PC-3 (cell line): Measurements from ENCODE around the gene MAPKAP1. TPM values are rescaled to one million over a fixed set of nuclear protein-coding genes. Genes with fewer than 3 reads are reported as not detected.

ENCODE experiments used
- ATAC-seq: fragments of 200-7000 bp; cut with Tn5 transposase; 2 replicates; pipeline ENCODE4 v1.9.1; 2020; ENCODE audit warnings: mild to moderate bottlenecking, moderate library complexity
- BruUV-seq: library from RNA; stranded (reverse); fragments of 400-500 nt; replicated peaks from 2 replicates; lab custom pipeline; 2021; lab: Mats Ljungman, UMichigan
- CTCF ChIA-PET: fragments of 300-600 bp; sonication (Branson Sonifier 250); formaldehyde crosslinking; loops from one replicate; lab custom pipeline; 2022; ENCODE audit warnings: antibody characterized with exemption; lab: Charles Lee
- POLR2A ChIA-PET: fragments of 300-600 bp; sonication (Branson Sonifier 250); formaldehyde crosslinking; loops from one replicate; lab custom pipeline; 2022; ENCODE audit warnings: antibody characterized with exemption; ENCODE audit not compliant: unreplicated experiment; lab: Charles Lee
- DNase-seq: peaks from one replicate; pipeline ENCODE4 v3.0.0-alpha.2; 2015
- H2AFZ ChIP-seq: fragments of 300-600 bp; sonication (generic); 2 replicates; pipeline ENCODE4 v1.6.0; 2016; ENCODE audit warnings: antibody characterized with exemption, low read length
- H3F3A ChIP-seq: fragments of 300-600 bp; sonication (generic); one replicate; pipeline ENCODE4 v1.6.0; 2017; ENCODE audit warnings: antibody characterized with exemption, low read length, control low read depth, mild to moderate bottlenecking; ENCODE audit not compliant: unreplicated experiment
- H3K27ac ChIP-seq: fragments of 300-600 bp; sonication (generic); 2 replicates; pipeline ENCODE4 v1.5.1; 2016; ENCODE audit warnings: mild to moderate bottlenecking, low read length
- H3K27me3 ChIP-seq: fragments of 300-600 bp; sonication (generic); 2 replicates; pipeline ENCODE4 v1.6.1; 2016; ENCODE audit warnings: low read length, mixed read lengths
- H3K36me3 ChIP-seq: fragments of 300-600 bp; sonication (generic); 2 replicates; pipeline ENCODE4 v1.6.1; 2016; ENCODE audit warnings: low read depth, mixed run types, low read length, mixed read lengths
- H3K4me1 ChIP-seq: fragments of 300-600 bp; sonication (generic); 2 replicates; pipeline ENCODE4 v1.5.1; 2016; ENCODE audit warnings: low read length; ENCODE audit not compliant: insufficient read depth
- H3K4me2 ChIP-seq: fragments of 300-600 bp; sonication (generic); 2 replicates; pipeline ENCODE4 v1.6.0; 2016; ENCODE audit warnings: low read length
- H3K4me3 ChIP-seq: fragments of 300-600 bp; sonication (generic); 2 replicates; pipeline ENCODE4 v1.5.1; 2016; ENCODE audit warnings: mild to moderate bottlenecking, low read length, mixed read lengths
- H3K79me2 ChIP-seq: fragments of 300-600 bp; sonication (generic); 2 replicates; pipeline ENCODE4 v1.6.1; 2017; ENCODE audit warnings: low read length, mixed read lengths
- H3K9ac ChIP-seq: fragments of 300-600 bp; sonication (generic); 2 replicates; pipeline ENCODE4 v1.6.0; 2016; ENCODE audit warnings: mild to moderate bottlenecking, low read length
- H3K9me2 ChIP-seq: fragments of 300-600 bp; sonication (generic); replicated peaks from 2 replicates; pipeline ENCODE4 v1.6.1; 2016; ENCODE audit warnings: mixed run types, low read length, mixed read lengths
- H3K9me3 ChIP-seq: fragments of 300-600 bp; sonication (generic); 2 replicates; pipeline ENCODE4 v1.6.1; 2016; ENCODE audit warnings: low read length, mixed read lengths
- H4K20me1 ChIP-seq: fragments of 300-600 bp; sonication (generic); 2 replicates; pipeline ENCODE4 v1.6.1; 2016; ENCODE audit warnings: low read length, mixed read lengths
- EZH2 ChIP-seq: fragments of 300-600 bp; sonication (generic); IDR thresholded peaks from one replicate; pipeline ENCODE4 v1.6.1; 2017; ENCODE audit warnings: antibody characterized with exemption, mild to moderate bottlenecking, low read length; ENCODE audit not compliant: unreplicated experiment
- EZH2phosphoT487 ChIP-seq: fragments of 300-600 bp; sonication (generic); IDR thresholded peaks from 2 replicates; pipeline ENCODE4 v1.6.1; 2018; ENCODE audit warnings: mild to moderate bottlenecking, antibody characterized with exemption, low read length, borderline replicate concordance
- intact Hi-C: fragments of 100-400 bp; cut with micrococcal nuclease; formaldehyde crosslinking; loops from 2 replicates; pipeline ENCODE4 v1.9.0; 2023
- total RNA-seq: library from RNA; depleted of rRNA; stranded (reverse); fragments of >200 nt; gene quantifications from 2 replicates; pipeline ENCODE4 v1.2.3, GENCODE V29; 2014
- TF ChIP-seq, protein P1 (sequence below): fragments of 300-600 bp; sonication (generic); conservative IDR thresholded peaks from 2 replicates; pipeline ENCODE4 v1.5.1; 2017; ENCODE audit warnings: antibody characterized with exemption, low read depth, mild to moderate bottlenecking, low read length

The MAPKAP1 gene
- total RNA-seq, 1 experiment from 2014 or later, result 128 TPM

DNA sequence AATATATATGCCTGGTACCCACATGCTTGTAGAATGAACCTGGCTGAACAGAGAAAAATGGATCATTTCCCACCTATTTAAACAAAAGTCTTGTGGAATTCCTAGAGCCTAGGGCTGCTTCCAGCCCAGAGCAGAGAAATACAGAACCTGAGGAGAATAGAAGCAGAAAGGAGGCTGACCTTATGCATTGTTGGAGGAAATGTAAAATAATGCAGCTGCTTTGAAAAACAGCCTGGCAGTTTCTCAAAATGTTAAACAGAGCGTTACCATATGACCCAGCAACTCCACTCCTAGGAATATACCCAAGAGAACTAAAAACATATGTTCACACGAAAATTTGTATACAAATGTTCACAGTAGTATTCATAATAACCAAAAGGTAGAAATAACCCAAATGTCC lies 15.1 kb downstream of the MAPKAP1 start:
- Histone ChIP-seq H3K4me1 (no peaks in the 10 kb centered on the region), H3K27me3 (no peaks in the 10 kb centered on the region), H3F3A (no peaks in the 10 kb centered on the region), H2AFZ (no peak overlapping the region), H3K4me3 (no peak overlapping the region), H3K9me2 (no peaks in the 10 kb centered on the region), H3K9ac (no peak overlapping the region), H3K9me3 (no peaks in the 10 kb centered on the region), H3K27ac (no peak overlapping the region), H3K4me2 (no peak overlapping the region), H4K20me1 (no peaks in the 10 kb centered on the region), H3K79me2 (peaks cover 65% of the 10 kb centered on the region), H3K36me3 (no peaks in the 10 kb centered on the region)
- ChIA-PET CTCF (no interaction called here), POLR2A (no interaction called here)
- intact Hi-C loops, result no loop called here
- no TSS peak for BruUV-seq
- TF ChIP-seq EZH2 (no peak), EZH2phosphoT487 (no peak)
- TF ChIP-seq, protein P1, sequence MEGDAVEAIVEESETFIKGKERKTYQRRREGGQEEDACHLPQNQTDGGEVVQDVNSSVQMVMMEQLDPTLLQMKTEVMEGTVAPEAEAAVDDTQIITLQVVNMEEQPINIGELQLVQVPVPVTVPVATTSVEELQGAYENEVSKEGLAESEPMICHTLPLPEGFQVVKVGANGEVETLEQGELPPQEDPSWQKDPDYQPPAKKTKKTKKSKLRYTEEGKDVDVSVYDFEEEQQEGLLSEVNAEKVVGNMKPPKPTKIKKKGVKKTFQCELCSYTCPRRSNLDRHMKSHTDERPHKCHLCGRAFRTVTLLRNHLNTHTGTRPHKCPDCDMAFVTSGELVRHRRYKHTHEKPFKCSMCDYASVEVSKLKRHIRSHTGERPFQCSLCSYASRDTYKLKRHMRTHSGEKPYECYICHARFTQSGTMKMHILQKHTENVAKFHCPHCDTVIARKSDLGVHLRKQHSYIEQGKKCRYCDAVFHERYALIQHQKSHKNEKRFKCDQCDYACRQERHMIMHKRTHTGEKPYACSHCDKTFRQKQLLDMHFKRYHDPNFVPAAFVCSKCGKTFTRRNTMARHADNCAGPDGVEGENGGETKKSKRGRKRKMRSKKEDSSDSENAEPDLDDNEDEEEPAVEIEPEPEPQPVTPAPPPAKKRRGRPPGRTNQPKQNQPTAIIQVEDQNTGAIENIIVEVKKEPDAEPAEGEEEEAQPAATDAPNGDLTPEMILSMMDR, result no peak
- ATAC-seq, result no peak
- DNase-seq, result no peak

DNA sequence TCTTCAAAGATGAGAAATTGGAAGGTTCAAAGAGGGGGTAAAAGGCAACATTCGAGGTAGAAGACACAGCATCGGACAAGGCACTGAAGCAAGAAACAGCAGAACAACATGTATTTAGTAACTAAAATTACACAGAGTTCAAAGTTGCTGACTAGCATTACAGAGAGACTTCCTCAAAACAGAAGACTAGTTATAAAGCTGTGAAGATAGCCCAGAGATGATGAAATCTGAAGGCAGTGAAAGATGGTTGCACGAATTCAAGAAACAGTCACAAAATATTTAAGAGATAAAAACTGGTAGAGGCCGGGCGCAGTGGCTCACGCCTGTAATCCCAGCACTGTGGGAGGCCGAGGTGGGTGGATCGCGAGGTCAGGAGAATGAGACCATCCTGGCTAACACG lies 16.3 kb downstream of the MAPKAP1 start:
- intact Hi-C loops, result no loop called here
- DNase-seq, result no peak
- H2AFZ ChIP-seq, result no peak overlapping the region
- no peaks in the 10 kb centered on the region for H3F3A ChIP-seq
- no peak for ATAC-seq
- H3K4me2 ChIP-seq, result no peak overlapping the region
- H3K27ac ChIP-seq, result no peak overlapping the region
- H4K20me1 ChIP-seq, result no peaks in the 10 kb centered on the region
- H3K79me2 ChIP-seq, result peaks cover 56% of the 10 kb centered on the region
- no TSS peak for BruUV-seq
- no peaks in the 10 kb centered on the region for H3K4me1 ChIP-seq
- POLR2A ChIA-PET, result no interaction called here
- H3K4me3 ChIP-seq, result no peak overlapping the region
- H3K9me3 ChIP-seq, result no peaks in the 10 kb centered on the region
- H3K36me3 ChIP-seq, result no peaks in the 10 kb centered on the region; the same call in 1 of the 2 replicates
- CTCF ChIA-PET, result no interaction called here
- H3K9me2 ChIP-seq, result no peaks in the 10 kb centered on the region
- no peak for TF ChIP-seq EZH2
- TF ChIP-seq, protein P1, result no peak
- no peak for TF ChIP-seq EZH2phosphoT487
- no peaks in the 10 kb centered on the region for H3K27me3 ChIP-seq
- H3K9ac ChIP-seq, result no peak overlapping the region

GRCh38 chr9:125687163-125687863 lies 19.7 kb downstream of the MAPKAP1 start:
- intact Hi-C loops, result no loop called here
- no peaks in the 10 kb centered on the region for H4K20me1 ChIP-seq
- H3K9me2 ChIP-seq, result no peaks in the 10 kb centered on the region
- no peak overlapping the region for H3K4me2 ChIP-seq
- H3F3A ChIP-seq, result no peaks in the 10 kb centered on the region
- no peak overlapping the region for H3K4me3 ChIP-seq
- peaks cover 43% of the 10 kb centered on the region for H3K79me2 ChIP-seq
- TF ChIP-seq EZH2phosphoT487 (no peak), EZH2 (no peak)
- TF ChIP-seq, protein P1, result no peak
- no peak overlapping the region for H3K27ac ChIP-seq
- no peak overlapping the region for H2AFZ ChIP-seq
- ChIA-PET POLR2A (no interaction called here), CTCF (no interaction called here)
- ATAC-seq, result no peak
- H3K9me3 ChIP-seq, result no peaks in the 10 kb centered on the region
- no peaks in the 10 kb centered on the region for H3K27me3 ChIP-seq
- peaks cover 17% of the 10 kb centered on the region for H3K4me1 ChIP-seq
- no peaks in the 10 kb centered on the region; the same call in 1 of the 2 replicates for H3K36me3 ChIP-seq
- DNase-seq, result no peak
- no peak overlapping the region for H3K9ac ChIP-seq
- no TSS peak for BruUV-seq
